Adrenal gland (tissue), 5 donors: ENCODE measurements around the gene PCNT.

Experiments used
- POLR2A ChIP-seq, 2 donors: fragments of 450-650 bp; IDR thresholded peaks; one replicate each; pipeline ENCODE4 v1.6.1; 2017; ENCODE audit warnings: antibody characterized with exemption in 2 of 2, mild to moderate bottlenecking in 2 of 2, moderate library complexity in 1 of 2
- TF ChIP-seq, protein P1 (sequence below), 6 experiments: fragments of 450-650 bp in 4 of 6; fragments of 200-600 bp in 2 of 6; sonication (generic) in 1 of 6; IDR thresholded peaks; 1 replicate in 5 of 6; 2 replicates in 1 of 6; pipeline versions ENCODE4 v1.5.1 to v1.8.0; 2016 to 2021; ENCODE audit warnings: antibody characterized with exemption in 6 of 6, mild to moderate bottlenecking in 2 of 6, moderate library complexity in 1 of 6
- donor health status: DM: no; HTN: no; CAD: no.

DNA sequence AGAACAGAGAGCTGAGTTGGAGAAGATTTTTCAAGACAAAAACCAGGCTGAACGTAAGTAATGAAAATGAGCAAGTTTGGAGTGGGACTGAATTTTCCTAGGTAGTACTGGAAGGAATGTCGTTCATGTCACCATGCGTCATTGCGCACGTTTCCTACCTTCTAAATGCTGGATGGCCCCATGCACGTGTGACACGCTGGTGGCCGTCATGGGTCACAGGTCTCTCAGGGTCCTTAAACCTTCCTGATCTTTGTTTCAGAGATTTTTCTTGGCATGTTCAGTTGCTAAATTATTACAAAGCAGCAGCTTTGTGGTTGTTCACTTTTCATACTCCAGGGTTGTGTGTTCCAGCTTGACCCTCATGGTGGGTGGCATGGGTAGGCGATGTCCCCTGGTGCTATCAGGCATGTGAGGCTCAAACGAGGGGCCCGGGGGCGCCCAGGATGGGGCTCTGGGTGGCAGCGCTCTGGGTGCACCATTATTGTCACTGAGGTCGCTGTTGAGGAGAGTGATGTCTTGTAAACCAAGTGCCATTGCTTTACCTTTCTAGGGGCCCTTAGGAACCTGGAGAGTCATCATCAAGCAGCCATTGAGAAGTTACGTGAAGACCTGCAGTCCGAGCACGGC lies 25.3 kb downstream of the PCNT start:
- TF ChIP-seq, protein P1, sequence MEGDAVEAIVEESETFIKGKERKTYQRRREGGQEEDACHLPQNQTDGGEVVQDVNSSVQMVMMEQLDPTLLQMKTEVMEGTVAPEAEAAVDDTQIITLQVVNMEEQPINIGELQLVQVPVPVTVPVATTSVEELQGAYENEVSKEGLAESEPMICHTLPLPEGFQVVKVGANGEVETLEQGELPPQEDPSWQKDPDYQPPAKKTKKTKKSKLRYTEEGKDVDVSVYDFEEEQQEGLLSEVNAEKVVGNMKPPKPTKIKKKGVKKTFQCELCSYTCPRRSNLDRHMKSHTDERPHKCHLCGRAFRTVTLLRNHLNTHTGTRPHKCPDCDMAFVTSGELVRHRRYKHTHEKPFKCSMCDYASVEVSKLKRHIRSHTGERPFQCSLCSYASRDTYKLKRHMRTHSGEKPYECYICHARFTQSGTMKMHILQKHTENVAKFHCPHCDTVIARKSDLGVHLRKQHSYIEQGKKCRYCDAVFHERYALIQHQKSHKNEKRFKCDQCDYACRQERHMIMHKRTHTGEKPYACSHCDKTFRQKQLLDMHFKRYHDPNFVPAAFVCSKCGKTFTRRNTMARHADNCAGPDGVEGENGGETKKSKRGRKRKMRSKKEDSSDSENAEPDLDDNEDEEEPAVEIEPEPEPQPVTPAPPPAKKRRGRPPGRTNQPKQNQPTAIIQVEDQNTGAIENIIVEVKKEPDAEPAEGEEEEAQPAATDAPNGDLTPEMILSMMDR (IDR thresholded peaks at IDR 0.05): no peak
- no peak for TF ChIP-seq POLR2A (IDR thresholded peaks at IDR 0.05)
